T-helper 1 cell treated with Interleukin-12 subunit alpha and Interleukin-12 subunit beta and Interleukin-4 antibody, amounts not matched to agents 30 μg/mL and 1 μg/mL, for 36 hours (primary cell): ENCODE measurements around the gene PRKCB.

Experiments used
- H3K27ac Mint-ChIP-seq: one replicate; pipeline ENCODE4 v1.8.0; 2021; ENCODE audit warnings: mild to moderate bottlenecking, mixed read lengths
- H3K27me3 Mint-ChIP-seq: one replicate; pipeline ENCODE4 v1.8.0; 2021; ENCODE audit warnings: low read depth, mixed read lengths
- H3K36me3 Mint-ChIP-seq: one replicate; pipeline ENCODE4 v1.8.0; 2021; ENCODE audit warnings: low read depth, mixed read lengths
- H3K4me1 Mint-ChIP-seq: one replicate; pipeline ENCODE4 v1.8.0; 2021; ENCODE audit warnings: low read depth, mixed read lengths
- H3K4me3 Mint-ChIP-seq: one replicate; pipeline ENCODE4 v1.8.0; 2021; ENCODE audit warnings: mild to moderate bottlenecking, moderate library complexity, mixed read lengths
- H3K9me3 Mint-ChIP-seq: one replicate; pipeline ENCODE4 v1.8.0; 2021; ENCODE audit warnings: mixed read lengths

The PRKCB gene

DNA sequence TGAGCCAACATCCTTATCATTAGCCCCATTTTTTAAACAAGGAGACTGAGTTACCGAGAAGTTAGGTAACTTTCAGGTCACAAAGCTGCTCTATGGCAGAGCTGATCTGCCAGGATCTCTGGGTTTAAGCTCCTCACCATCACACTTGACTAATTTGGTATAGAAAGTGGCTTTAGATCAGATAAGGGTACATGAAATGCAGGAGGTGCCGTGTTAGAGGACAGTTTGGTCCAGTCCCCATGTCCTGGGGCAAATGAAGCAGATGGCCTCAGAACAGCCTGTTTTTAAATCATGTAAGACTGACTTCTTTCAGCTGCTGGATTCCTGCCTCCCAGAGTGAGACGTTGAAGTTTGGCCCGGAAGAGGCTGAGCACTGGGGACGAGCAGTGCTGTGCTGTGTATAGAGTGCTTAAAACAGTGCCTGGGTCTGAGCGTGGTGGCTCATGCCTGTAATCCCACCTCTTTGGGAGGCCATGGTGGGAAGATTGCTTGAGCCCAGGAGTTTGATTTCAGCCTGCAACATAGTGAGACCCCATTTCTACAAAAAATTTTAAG is 233.3 kb downstream of the PRKCB start:
- Mint-ChIP-seq H3K27ac (no peak overlapping the region), H3K9me3 (no peaks in the 10 kb centered on the region), H3K4me1 (peaks cover 11% of the 10 kb centered on the region), H3K36me3 (peaks cover 3% of the 10 kb centered on the region), H3K27me3 (no peaks in the 10 kb centered on the region), H3K4me3 (no peak overlapping the region)

GRCh38 chr16:24070851-24071250 is 235.1 kb downstream of the PRKCB start:
- H3K27ac Mint-ChIP-seq: no peak overlapping the region
- H3K4me3 Mint-ChIP-seq: no peak overlapping the region
- H3K9me3 Mint-ChIP-seq: no peaks in the 10 kb centered on the region
- no peaks in the 10 kb centered on the region for H3K27me3 Mint-ChIP-seq
- H3K36me3 Mint-ChIP-seq: no peaks in the 10 kb centered on the region
- peaks cover 15% of the 10 kb centered on the region for H3K4me1 Mint-ChIP-seq

DNA sequence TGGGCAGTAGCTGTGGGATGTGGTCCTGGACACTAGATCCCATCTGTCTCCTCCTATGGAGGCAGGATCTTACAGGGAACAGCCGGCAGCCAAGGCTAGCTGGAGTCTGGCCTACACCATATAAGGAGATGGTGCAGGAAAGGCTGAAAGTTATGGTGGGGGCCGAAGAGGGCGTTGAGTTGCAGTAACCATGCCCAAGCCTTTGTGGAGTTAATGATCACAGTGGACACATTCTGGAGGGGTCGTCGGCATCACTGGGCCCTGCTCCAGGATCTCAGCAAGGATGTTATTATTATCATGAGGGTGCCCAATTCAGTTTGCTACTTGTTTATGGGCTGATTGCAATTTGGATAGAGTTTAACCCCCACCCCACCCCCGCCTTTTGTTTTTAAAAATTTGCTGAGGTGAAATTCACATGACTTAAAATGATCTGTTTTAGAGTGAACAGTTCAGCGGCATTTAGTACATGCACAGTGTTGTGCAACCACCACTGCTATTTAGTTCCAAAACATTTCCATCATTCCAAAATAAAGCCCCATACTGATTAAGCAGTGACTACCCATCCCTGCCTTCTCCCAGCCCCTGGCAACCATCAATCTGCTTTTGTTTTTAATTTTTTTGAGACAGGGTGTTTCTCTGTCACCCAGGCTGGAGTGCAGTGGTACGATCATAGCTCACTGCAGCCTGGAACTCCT is 236.0 kb downstream of the PRKCB start:
- Mint-ChIP-seq H3K9me3 (no peaks in the 10 kb centered on the region), H3K27me3 (no peaks in the 10 kb centered on the region), H3K36me3 (no peaks in the 10 kb centered on the region), H3K4me3 (no peak overlapping the region), H3K27ac (no peak overlapping the region), H3K4me1 (peaks cover 20% of the 10 kb centered on the region)

- Mint-ChIP-seq H3K9me3 (no peaks in the 10 kb centered on the region), H3K4me1 (peaks cover 20% of the 10 kb centered on the region), H3K36me3 (no peaks in the 10 kb centered on the region), H3K4me3 (no peak overlapping the region), H3K27ac (no peak overlapping the region), H3K27me3 (no peaks in the 10 kb centered on the region)
These were observed 237.5 kb downstream of the PRKCB start for GRCh38 chr16:24073321-24073720.

GRCh38 chr16:24074574-24074973 is 238.8 kb downstream of the PRKCB start:
- Mint-ChIP-seq H3K4me3 (no peak overlapping the region), H3K36me3 (no peaks in the 10 kb centered on the region), H3K27ac (no peak overlapping the region), H3K4me1 (peaks cover 20% of the 10 kb centered on the region), H3K27me3 (no peaks in the 10 kb centered on the region), H3K9me3 (no peaks in the 10 kb centered on the region)

GRCh38 chr16:24075302-24075701 is 239.5 kb downstream of the PRKCB start:
- no peaks in the 10 kb centered on the region for H3K9me3 Mint-ChIP-seq
- H3K4me3 Mint-ChIP-seq: no peak overlapping the region
- no peaks in the 10 kb centered on the region for H3K36me3 Mint-ChIP-seq
- peaks cover 20% of the 10 kb centered on the region for H3K4me1 Mint-ChIP-seq
- no peaks in the 10 kb centered on the region for H3K27me3 Mint-ChIP-seq
- H3K27ac Mint-ChIP-seq: no peak overlapping the region

DNA sequence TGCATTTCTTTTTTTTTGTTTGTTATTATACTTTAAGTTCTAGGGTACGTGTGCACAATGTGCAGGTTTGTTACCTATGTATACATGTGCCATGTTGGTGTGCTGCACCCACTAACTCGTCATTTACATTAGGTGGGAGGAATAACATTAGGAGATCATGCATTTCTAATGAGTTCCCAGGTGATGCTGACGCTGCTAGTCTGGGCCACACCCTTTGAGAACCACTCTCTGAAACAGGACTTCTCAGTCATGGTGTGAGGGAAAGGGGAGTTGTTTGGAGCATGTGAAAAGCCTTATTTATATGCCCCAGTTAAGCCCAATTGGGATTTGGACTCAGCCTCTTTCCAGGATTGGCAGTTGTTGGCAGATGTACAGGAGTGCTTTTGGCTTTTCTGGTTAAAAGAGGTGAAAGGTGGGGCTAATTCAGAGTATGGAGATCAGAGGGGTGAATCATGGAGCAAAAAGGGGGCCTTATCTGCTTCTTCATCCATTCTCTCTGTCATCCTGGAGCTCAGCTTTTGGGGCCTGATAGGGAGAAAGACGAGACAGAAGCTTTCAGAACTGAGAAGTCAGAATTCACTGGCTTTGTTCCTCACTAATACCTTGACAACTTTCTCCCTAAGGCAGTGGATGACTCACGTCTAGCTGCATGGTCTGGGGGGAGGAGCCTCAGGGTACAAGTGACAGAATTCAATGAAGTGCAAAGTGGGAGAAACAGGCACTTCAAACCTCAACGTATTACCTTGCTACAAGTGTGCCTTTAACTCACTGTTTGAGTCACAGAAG is 240.3 kb downstream of the PRKCB start:
- H3K27ac Mint-ChIP-seq: no peak overlapping the region
- peaks cover 20% of the 10 kb centered on the region for H3K4me1 Mint-ChIP-seq

DNA sequence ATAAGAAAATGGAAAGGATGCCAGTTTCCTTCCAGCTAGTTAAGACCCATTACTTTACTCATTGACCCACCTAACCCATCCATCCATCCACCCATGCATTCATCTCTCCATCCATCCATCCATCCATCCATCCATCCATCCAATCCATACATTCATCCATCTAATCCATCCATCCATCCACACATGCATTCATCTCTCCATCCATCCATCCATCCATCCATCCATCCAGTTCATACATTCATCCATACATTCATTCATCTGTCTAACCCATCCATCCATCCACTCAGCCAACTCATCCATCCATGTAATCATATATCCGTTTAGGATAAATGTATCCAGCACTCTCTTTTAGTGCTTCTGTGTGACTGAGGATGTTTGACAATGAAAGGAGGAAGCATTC is 241.5 kb downstream of the PRKCB start:
- no peaks in the 10 kb centered on the region for H3K27me3 Mint-ChIP-seq
- H3K4me3 Mint-ChIP-seq: no peak overlapping the region
- no peaks in the 10 kb centered on the region for H3K36me3 Mint-ChIP-seq
- H3K4me1 Mint-ChIP-seq: peaks cover 18% of the 10 kb centered on the region
- H3K9me3 Mint-ChIP-seq: no peaks in the 10 kb centered on the region
- no peak overlapping the region for H3K27ac Mint-ChIP-seq

More for the DNA sequence above, 240.3 kb downstream of the PRKCB start:
- Mint-ChIP-seq H3K9me3 (no peaks in the 10 kb centered on the region), H3K27me3 (no peaks in the 10 kb centered on the region), H3K36me3 (no peaks in the 10 kb centered on the region), H3K4me3 (no peak overlapping the region)

- Mint-ChIP-seq H3K27ac (no peak overlapping the region), H3K9me3 (no peaks in the 10 kb centered on the region), H3K4me1 (peaks cover 12% of the 10 kb centered on the region), H3K36me3 (no peaks in the 10 kb centered on the region), H3K27me3 (no peaks in the 10 kb centered on the region), H3K4me3 (no peak overlapping the region)
These were observed 242.2 kb downstream of the PRKCB start for GRCh38 chr16:24077966-24078365.

- Mint-ChIP-seq H3K27me3 (no peaks in the 10 kb centered on the region), H3K4me3 (no peak overlapping the region), H3K27ac (no peak overlapping the region), H3K9me3 (peaks cover 9% of the 10 kb centered on the region), H3K4me1 (peaks cover 2% of the 10 kb centered on the region), H3K36me3 (peaks cover 20% of the 10 kb centered on the region)
These were observed 249.9 kb downstream of the PRKCB start for GRCh38 chr16:24085666-24086065.

GRCh38 chr16:24087891-24088410 is 252.2 kb downstream of the PRKCB start:
- peaks cover 11% of the 10 kb centered on the region for H3K4me1 Mint-ChIP-seq
- no peak overlapping the region for H3K27ac Mint-ChIP-seq
- H3K27me3 Mint-ChIP-seq: no peaks in the 10 kb centered on the region
- H3K36me3 Mint-ChIP-seq: peaks cover 41% of the 10 kb centered on the region
- H3K4me3 Mint-ChIP-seq: no peak overlapping the region
- peaks cover 25% of the 10 kb centered on the region for H3K9me3 Mint-ChIP-seq

- Mint-ChIP-seq H3K4me1 (peaks cover 13% of the 10 kb centered on the region), H3K27ac (no peak overlapping the region), H3K27me3 (no peaks in the 10 kb centered on the region), H3K9me3 (peaks cover 25% of the 10 kb centered on the region), H3K36me3 (peaks cover 46% of the 10 kb centered on the region), H3K4me3 (no peak overlapping the region)
These were observed 253.0 kb downstream of the PRKCB start for GRCh38 chr16:24088767-24089166.

DNA sequence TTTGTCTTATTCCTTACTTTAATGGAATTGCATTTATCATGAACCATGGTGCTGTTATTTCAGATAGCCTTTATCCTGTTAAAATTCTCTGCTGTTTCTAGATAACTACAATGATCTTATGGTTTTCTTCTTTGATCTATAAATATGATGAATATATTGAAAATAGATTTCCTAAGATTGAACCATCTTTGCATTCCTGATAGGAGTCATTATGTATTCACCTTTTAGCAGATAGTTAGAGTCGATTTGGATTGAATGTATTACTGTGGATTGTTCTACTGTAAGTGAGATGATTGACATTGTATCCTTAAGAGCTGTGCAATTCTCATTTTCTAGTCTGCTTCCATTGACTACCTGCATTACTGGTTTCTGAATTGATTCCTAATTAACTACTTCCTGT is 255.3 kb downstream of the PRKCB start:
- peaks cover 63% of the 10 kb centered on the region for H3K36me3 Mint-ChIP-seq
- peaks cover 25% of the 10 kb centered on the region for H3K9me3 Mint-ChIP-seq
- no peaks in the 10 kb centered on the region for H3K27me3 Mint-ChIP-seq
- H3K4me3 Mint-ChIP-seq: no peak overlapping the region
- H3K27ac Mint-ChIP-seq: no peak overlapping the region
- H3K4me1 Mint-ChIP-seq: peaks cover 13% of the 10 kb centered on the region

GRCh38 chr16:24093049-24093448 is 257.3 kb downstream of the PRKCB start:
- Mint-ChIP-seq H3K4me1 (peaks cover 15% of the 10 kb centered on the region), H3K4me3 (no peak overlapping the region), H3K27ac (no peak overlapping the region), H3K9me3 (peaks cover 25% of the 10 kb centered on the region), H3K27me3 (no peaks in the 10 kb centered on the region), H3K36me3 (peaks cover 71% of the 10 kb centered on the region)

GRCh38 chr16:24094660-24095059 is 258.9 kb downstream of the PRKCB start:
- Mint-ChIP-seq H3K27ac (no peak overlapping the region), H3K9me3 (peaks cover 25% of the 10 kb centered on the region), H3K4me3 (no peak overlapping the region), H3K27me3 (no peaks in the 10 kb centered on the region), H3K36me3 (peaks cover 65% of the 10 kb centered on the region), H3K4me1 (peaks cover 13% of the 10 kb centered on the region)
